GM18858 (cell line): ENCODE data around the gene RNASE13.
"Not testable (repeated sequence)": the region's sequence is repeated elsewhere in the genome, so short reads cannot be mapped to it uniquely, and the experiment has no call there.

Experiments
- ATAC-seq: cut with Tn5 transposase; IDR thresholded peaks from one replicate; pipeline ENCODE4 v1.9.1; 2021; ENCODE audit not compliant: unreplicated experiment

The RNASE13 gene

GRCh38 chr14:21043387-21043973 is 8.9 kb upstream of the RNASE13 start:
- ATAC-seq = no peak

GRCh38 chr14:21042918-21043317 is 8.3 kb upstream of the RNASE13 start:
- ATAC-seq = no peak

GRCh38 chr14:21041676-21042433 is 7.2 kb upstream of the RNASE13 start, which contains the start of gene RNASE7:
RNASE7 (plus strand) TSS chr14:21042362; CDS start chr14:21042993, 631 bp downstream.
- ATAC-seq = no peak

- ATAC-seq = not testable (repeated sequence)
Observed at GRCh38 chr14:21040941-21041340, 6.3 kb upstream of the RNASE13 start.

- no peak for ATAC-seq
Observed at GRCh38 chr14:21040370-21040925, 5.8 kb upstream of the RNASE13 start.

- ATAC-seq = no peak
Observed at GRCh38 chr14:21039585-21040369, 5.2 kb upstream of the RNASE13 start.

- ATAC-seq = no peak
Observed at GRCh38 chr14:21038441-21039422, 4.1 kb upstream of the RNASE13 start.

- ATAC-seq = no peak
Observed at GRCh38 chr14:21037156-21037555, 2.5 kb upstream of the RNASE13 start.

- no peak for ATAC-seq
Observed at GRCh38 chr14:21036751-21037150, 2.1 kb upstream of the RNASE13 start.

- ATAC-seq = no peak
Observed at GRCh38 chr14:21033133-21033698, 1.4 kb downstream of the RNASE13 start.

GRCh38 chr14:21032326-21033132 is 2.1 kb downstream of the RNASE13 start:
- no peak for ATAC-seq

- ATAC-seq = no peak
Observed at GRCh38 chr14:21030531-21030930, 4.1 kb downstream of the RNASE13 start.

- ATAC-seq = no peak
Observed at GRCh38 chr14:21029917-21030316, 4.7 kb downstream of the RNASE13 start, which contains the start of gene TPPP2. TPPP2 (plus strand) TSS chr14:21030217; CDS start chr14:21030582, 365 bp downstream.

GRCh38 chr14:21026988-21027315 is 7.7 kb downstream of the RNASE13 start:
- ATAC-seq = no peak

GRCh38 chr14:21026274-21026987 is 8.2 kb downstream of the RNASE13 start:
- ATAC-seq = no peak

- ATAC-seq = no peak
Observed at GRCh38 chr14:21025371-21026273, 9.0 kb downstream of the RNASE13 start.

- no peak for ATAC-seq
Observed at GRCh38 chr14:21024585-21025370, 9.8 kb downstream of the RNASE13 start, which contains the start of gene NDRG2. NDRG2 (minus strand) TSS chr14:21025061; CDS start chr14:21023315, 1,746 bp downstream.
